ENCODE data around the gene WDR87.

The WDR87 gene

DNA sequence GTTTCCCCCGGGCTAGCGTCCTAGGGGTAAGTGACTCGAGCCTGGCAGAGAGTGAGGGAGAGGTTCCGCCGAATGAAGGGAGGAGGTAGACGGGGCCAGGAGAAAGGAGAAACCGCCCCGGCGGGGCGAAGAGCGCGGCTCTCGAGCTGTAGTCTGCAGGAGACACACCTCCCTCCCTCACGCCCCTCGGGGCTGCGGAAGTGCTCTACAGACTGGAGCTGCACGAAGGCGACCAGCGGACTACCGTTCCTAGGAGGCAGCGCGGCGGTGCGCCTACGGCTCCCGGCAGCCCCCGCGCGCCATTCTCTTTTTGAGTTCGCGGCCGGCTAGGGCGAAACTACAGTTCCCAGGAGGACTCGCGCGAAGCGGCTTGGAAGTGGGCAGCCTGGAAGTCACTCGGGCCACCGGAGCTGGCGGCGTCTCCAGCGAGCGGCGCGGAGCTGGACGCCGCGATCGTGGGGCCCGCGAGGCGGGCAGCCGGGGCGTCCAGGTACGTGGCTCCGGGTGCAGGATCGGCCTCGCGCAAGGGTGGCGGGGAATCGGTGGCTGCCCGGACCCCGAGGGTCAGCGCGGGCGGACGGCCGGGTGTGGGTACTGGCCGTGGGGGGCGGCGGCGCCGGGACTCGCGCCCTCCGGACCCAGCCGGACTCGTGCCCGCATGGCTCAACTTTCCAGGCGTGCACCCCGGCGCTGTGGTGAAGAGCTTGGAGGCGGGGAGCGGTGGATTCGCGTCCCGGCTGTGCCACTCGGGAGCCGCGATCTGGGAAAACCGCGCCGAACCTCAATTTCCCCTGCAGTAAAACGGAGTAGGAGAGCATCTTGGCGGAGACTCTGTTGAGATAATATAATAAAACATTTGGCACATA is 708 bp upstream of the WDR87 start, which contains the start of gene SIPA1L3 (continued):
- peak; percentile 89 for TF ChIP-seq YY2 (tag by site-specific recombination; IDR thresholded peaks at IDR 0.05)
- no peak for TF ChIP-seq GFI1B (tag by site-specific recombination; IDR thresholded peaks at IDR 0.05)
- peak; percentile 78; the same call in 1 of the 2 replicates for TF ChIP-seq WT1 (tag by site-specific recombination; IDR thresholded peaks at IDR 0.05)
- TF ChIP-seq ZNF701 (tag by site-specific recombination; IDR thresholded peaks at IDR 0.05): no peak
- 0 out of 2 replicates have a peak, but pooled peaks have one; percentile 59 for TF ChIP-seq ZNF677 (tag by site-specific recombination; IDR thresholded peaks at IDR 0.05)
- TF ChIP-seq, protein P1, sequence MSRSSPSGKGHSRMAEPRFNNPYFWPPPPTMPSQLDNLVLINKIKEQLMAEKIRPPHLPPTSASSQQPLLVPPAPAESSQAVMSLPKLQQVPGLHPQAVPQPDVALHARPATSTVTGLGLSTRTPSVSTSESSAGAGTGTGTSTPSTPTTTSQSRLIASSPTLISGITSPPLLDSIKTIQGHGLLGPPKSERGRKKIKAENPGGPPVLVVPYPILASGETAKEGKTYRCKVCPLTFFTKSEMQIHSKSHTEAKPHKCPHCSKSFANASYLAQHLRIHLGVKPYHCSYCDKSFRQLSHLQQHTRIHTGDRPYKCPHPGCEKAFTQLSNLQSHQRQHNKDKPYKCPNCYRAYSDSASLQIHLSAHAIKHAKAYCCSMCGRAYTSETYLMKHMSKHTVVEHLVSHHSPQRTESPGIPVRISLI (tag by site-specific recombination; IDR thresholded peaks at IDR 0.05): no peak; the same call in 1 of the 2 replicates
- TF ChIP-seq ZNF561 (tag by site-specific recombination; IDR thresholded peaks at IDR 0.05; ENCODE audit: borderline replicate concordance): peak; percentile 72
- TF ChIP-seq, protein P2, sequence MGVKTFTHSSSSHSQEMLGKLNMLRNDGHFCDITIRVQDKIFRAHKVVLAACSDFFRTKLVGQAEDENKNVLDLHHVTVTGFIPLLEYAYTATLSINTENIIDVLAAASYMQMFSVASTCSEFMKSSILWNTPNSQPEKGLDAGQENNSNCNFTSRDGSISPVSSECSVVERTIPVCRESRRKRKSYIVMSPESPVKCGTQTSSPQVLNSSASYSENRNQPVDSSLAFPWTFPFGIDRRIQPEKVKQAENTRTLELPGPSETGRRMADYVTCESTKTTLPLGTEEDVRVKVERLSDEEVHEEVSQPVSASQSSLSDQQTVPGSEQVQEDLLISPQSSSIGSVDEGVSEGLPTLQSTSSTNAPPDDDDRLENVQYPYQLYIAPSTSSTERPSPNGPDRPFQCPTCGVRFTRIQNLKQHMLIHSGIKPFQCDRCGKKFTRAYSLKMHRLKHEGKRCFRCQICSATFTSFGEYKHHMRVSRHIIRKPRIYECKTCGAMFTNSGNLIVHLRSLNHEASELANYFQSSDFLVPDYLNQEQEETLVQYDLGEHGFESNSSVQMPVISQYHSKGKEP (tag by site-specific recombination; IDR thresholded peaks at IDR 0.05): no peak
- peak; percentile 59; the same call in 1 of the 2 replicates for TF ChIP-seq ZIC2 (tag by site-specific recombination; IDR thresholded peaks at IDR 0.05)
- peak; percentile 1; the same call in 1 of the 2 replicates for TF ChIP-seq PATZ1 (tag by site-specific recombination; IDR thresholded peaks at IDR 0.05)
- TF ChIP-seq ZNF2 (tag by site-specific recombination; IDR thresholded peaks at IDR 0.05): peak; percentile 96
- peak; percentile 82 for TF ChIP-seq ZNF843 (tag by site-specific recombination; IDR thresholded peaks at IDR 0.05)
- TF ChIP-seq ZFHX2 (tag by site-specific recombination; conservative IDR thresholded peaks at IDR 0.05): peak; percentile 41; the same call in 1 of the 2 replicates
- TF ChIP-seq, protein P3, sequence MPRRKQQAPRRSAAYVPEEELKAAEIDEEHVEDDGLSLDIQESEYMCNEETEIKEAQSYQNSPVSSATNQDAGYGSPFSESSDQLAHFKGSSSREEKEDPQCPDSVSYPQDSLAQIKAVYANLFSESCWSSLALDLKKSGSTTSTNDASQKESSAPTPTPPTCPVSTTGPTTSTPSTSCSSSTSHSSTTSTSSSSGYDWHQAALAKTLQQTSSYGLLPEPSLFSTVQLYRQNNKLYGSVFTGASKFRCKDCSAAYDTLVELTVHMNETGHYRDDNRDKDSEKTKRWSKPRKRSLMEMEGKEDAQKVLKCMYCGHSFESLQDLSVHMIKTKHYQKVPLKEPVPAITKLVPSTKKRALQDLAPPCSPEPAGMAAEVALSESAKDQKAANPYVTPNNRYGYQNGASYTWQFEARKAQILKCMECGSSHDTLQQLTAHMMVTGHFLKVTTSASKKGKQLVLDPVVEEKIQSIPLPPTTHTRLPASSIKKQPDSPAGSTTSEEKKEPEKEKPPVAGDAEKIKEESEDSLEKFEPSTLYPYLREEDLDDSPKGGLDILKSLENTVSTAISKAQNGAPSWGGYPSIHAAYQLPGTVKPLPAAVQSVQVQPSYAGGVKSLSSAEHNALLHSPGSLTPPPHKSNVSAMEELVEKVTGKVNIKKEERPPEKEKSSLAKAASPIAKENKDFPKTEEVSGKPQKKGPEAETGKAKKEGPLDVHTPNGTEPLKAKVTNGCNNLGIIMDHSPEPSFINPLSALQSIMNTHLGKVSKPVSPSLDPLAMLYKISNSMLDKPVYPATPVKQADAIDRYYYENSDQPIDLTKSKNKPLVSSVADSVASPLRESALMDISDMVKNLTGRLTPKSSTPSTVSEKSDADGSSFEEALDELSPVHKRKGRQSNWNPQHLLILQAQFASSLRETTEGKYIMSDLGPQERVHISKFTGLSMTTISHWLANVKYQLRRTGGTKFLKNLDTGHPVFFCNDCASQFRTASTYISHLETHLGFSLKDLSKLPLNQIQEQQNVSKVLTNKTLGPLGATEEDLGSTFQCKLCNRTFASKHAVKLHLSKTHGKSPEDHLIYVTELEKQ (tag by site-specific recombination; IDR thresholded peaks at IDR 0.05; ENCODE audit: borderline replicate concordance): peak; percentile 49; the same call in 1 of the 2 replicates
- peak; percentile 9; the same call in 1 of the 2 replicates for TF ChIP-seq ZFP69B (tag by site-specific recombination; IDR thresholded peaks at IDR 0.05)
- peak; percentile 36; the same call in 1 of the 2 replicates for TF ChIP-seq ZSCAN5A (tag by site-specific recombination; IDR thresholded peaks at IDR 0.05)
- TF ChIP-seq TRIM28 (IDR thresholded peaks at IDR 0.05; ENCODE audit: borderline replicate concordance, low read length): no peak; the same call in 1 of the 2 replicates
- TF ChIP-seq ZNF391 (tag by site-specific recombination; IDR thresholded peaks at IDR 0.05; ENCODE audit: borderline replicate concordance, low read depth): peak; percentile 76
- peak; percentile 78 for TF ChIP-seq ZSCAN23 (tag by site-specific recombination; IDR thresholded peaks at IDR 0.05)
- peak; percentile 84 for TF ChIP-seq ZBTB17 (tag by site-specific recombination; IDR thresholded peaks at IDR 0.05)
- 0 out of 2 replicates have a peak, but pooled peaks have one; percentile 21 for TF ChIP-seq ZNF221 (tag by site-specific recombination; IDR thresholded peaks at IDR 0.05; ENCODE audit: borderline replicate concordance)
- TF ChIP-seq ZNF548 (tag by site-specific recombination; IDR thresholded peaks at IDR 0.05): no peak
- TF ChIP-seq ZEB2 (tag by site-specific recombination; IDR thresholded peaks at IDR 0.05): peak; percentile 98
- peak; percentile 25; the same call in 1 of the 2 replicates for TF ChIP-seq ZBTB7A (tag by site-specific recombination; IDR thresholded peaks at IDR 0.05; ENCODE audit: low read depth)
- TF ChIP-seq, protein P4, sequence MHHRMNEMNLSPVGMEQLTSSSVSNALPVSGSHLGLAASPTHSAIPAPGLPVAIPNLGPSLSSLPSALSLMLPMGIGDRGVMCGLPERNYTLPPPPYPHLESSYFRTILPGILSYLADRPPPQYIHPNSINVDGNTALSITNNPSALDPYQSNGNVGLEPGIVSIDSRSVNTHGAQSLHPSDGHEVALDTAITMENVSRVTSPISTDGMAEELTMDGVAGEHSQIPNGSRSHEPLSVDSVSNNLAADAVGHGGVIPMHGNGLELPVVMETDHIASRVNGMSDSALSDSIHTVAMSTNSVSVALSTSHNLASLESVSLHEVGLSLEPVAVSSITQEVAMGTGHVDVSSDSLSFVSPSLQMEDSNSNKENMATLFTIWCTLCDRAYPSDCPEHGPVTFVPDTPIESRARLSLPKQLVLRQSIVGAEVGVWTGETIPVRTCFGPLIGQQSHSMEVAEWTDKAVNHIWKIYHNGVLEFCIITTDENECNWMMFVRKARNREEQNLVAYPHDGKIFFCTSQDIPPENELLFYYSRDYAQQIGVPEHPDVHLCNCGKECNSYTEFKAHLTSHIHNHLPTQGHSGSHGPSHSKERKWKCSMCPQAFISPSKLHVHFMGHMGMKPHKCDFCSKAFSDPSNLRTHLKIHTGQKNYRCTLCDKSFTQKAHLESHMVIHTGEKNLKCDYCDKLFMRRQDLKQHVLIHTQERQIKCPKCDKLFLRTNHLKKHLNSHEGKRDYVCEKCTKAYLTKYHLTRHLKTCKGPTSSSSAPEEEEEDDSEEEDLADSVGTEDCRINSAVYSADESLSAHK (tag by site-specific recombination; IDR thresholded peaks at IDR 0.05): peak; percentile 92
